H9 (cell line): ENCODE data around the gene DUSP10. TPM values are rescaled to one million over a fixed set of nuclear protein-coding genes. Genes with fewer than 3 reads are reported as not detected.

Source experiments
- DNase-seq: peaks from one replicate; pipeline ENCODE4 v3.0.0-alpha.2; 2017
- H2AFZ ChIP-seq: one replicate; pipeline ENCODE4 v1.6.1; 2013; ENCODE audit warnings: mild to moderate bottlenecking, low read length, control low read depth, moderate library complexity
- H2AK5ac ChIP-seq: 2 replicates; pipeline ENCODE4 v1.6.1; 2013; ENCODE audit warnings: low read length, control low read depth, mixed read lengths; ENCODE audit not compliant: insufficient read length
- H2BK120ac ChIP-seq: one replicate; pipeline ENCODE4 v1.6.1; 2013; ENCODE audit warnings: low read depth, mild to moderate bottlenecking, low read length, control low read depth, inconsistent platforms; ENCODE audit not compliant: poor library complexity, severe bottlenecking
- H2BK12ac ChIP-seq: 2 replicates; pipeline ENCODE4 v1.6.1; 2013; ENCODE audit warnings: low read length, control low read depth, mixed read lengths, low read depth; ENCODE audit not compliant: insufficient read length
- H2BK15ac ChIP-seq: 2 replicates; pipeline ENCODE4 v1.6.1; 2013; ENCODE audit warnings: low read depth, low read length, control low read depth
- H2BK20ac ChIP-seq: one replicate; pipeline ENCODE4 v1.6.1; 2013; ENCODE audit warnings: low read depth, mild to moderate bottlenecking, low read length, control low read depth, inconsistent platforms; ENCODE audit not compliant: poor library complexity, severe bottlenecking
- H2BK5ac ChIP-seq: 2 replicates; pipeline ENCODE4 v1.6.1; 2013; ENCODE audit warnings: low read length, control low read depth, mixed read lengths; ENCODE audit not compliant: insufficient read length
- H3K14ac ChIP-seq: 2 replicates; pipeline ENCODE4 v1.6.1; 2013; ENCODE audit warnings: low read length, control low read depth; ENCODE audit not compliant: insufficient read depth
- H3K18ac ChIP-seq: 2 replicates; pipeline ENCODE4 v1.6.1; 2013; ENCODE audit warnings: low read depth, mild to moderate bottlenecking, mixed read lengths, low read length, control low read depth; ENCODE audit not compliant: insufficient read length
- H3K23ac ChIP-seq: 2 replicates; pipeline ENCODE4 v1.6.1; 2013; ENCODE audit warnings: low read length, control low read depth, mixed read lengths, low read depth; ENCODE audit not compliant: insufficient read length
- H3K23me2 ChIP-seq: 2 replicates; pipeline ENCODE4 v1.6.1; 2013; ENCODE audit warnings: low read depth, mild to moderate bottlenecking, mixed read lengths, low read length, control low read depth; ENCODE audit not compliant: insufficient read length, poor library complexity, severe bottlenecking
- H3K27ac ChIP-seq: 2 replicates; pipeline ENCODE4 v1.5.1; 2013; ENCODE audit warnings: low read length, control low read depth, mixed read lengths, low read depth; ENCODE audit not compliant: insufficient read length
- H3K27me3 ChIP-seq: 2 replicates; pipeline ENCODE4 v1.6.1; 2013; ENCODE audit warnings: low read length, control low read depth, inconsistent platforms; ENCODE audit not compliant: insufficient read depth
- H3K4ac ChIP-seq: 2 replicates; pipeline ENCODE4 v1.6.1; 2013; ENCODE audit warnings: low read depth, mild to moderate bottlenecking, control low read depth, inconsistent platforms, low read length, moderate library complexity
- H3K4me1 ChIP-seq: 2 replicates; pipeline ENCODE4 v1.6.1; 2013; ENCODE audit warnings: low read length, control low read depth, inconsistent platforms; ENCODE audit not compliant: insufficient read depth
- H3K4me2 ChIP-seq: 2 replicates; pipeline ENCODE4 v1.6.1; 2013; ENCODE audit warnings: low read length, control low read depth, mixed read lengths; ENCODE audit not compliant: insufficient read length, insufficient read depth
- H3K56ac ChIP-seq: 2 replicates; pipeline ENCODE4 v1.6.1; 2013; ENCODE audit warnings: low read depth, mild to moderate bottlenecking, mixed read lengths, low read length, control low read depth; ENCODE audit not compliant: insufficient read length
- H3K79me1 ChIP-seq: 2 replicates; pipeline ENCODE4 v1.6.1; 2013; ENCODE audit warnings: low read depth, mild to moderate bottlenecking, moderate library complexity, low read length, control low read depth, inconsistent platforms; ENCODE audit not compliant: insufficient read depth, poor library complexity, severe bottlenecking
- H3K79me2 ChIP-seq: 2 replicates; pipeline ENCODE4 v1.6.1; 2013; ENCODE audit warnings: low read length, control low read depth, inconsistent platforms; ENCODE audit not compliant: insufficient read depth
- H3K9ac ChIP-seq: 2 replicates; pipeline ENCODE4 v1.6.1; 2013; ENCODE audit warnings: low read length, control low read depth, mixed read lengths; ENCODE audit not compliant: insufficient read length; ENCODE audit errors: extremely low read depth
- H3K9me3 ChIP-seq: one replicate; pipeline ENCODE4 v1.6.1; 2013; ENCODE audit warnings: low read depth, low read length, inconsistent platforms; ENCODE audit not compliant: control insufficient read depth
- H3T11ph ChIP-seq: one replicate; pipeline ENCODE4 v1.6.1; 2013; ENCODE audit warnings: mild to moderate bottlenecking, low read length, control low read depth, inconsistent platforms
- H4K20me1 ChIP-seq: one replicate; pipeline ENCODE4 v1.6.1; 2013; ENCODE audit not compliant: control insufficient read depth, insufficient read length, insufficient read depth
- H4K5ac ChIP-seq: 2 replicates; pipeline ENCODE4 v1.6.1; 2013; ENCODE audit warnings: low read depth, mild to moderate bottlenecking, mixed read lengths, low read length, control low read depth; ENCODE audit not compliant: insufficient read length
- H4K8ac ChIP-seq: replicated peaks from 2 replicates; pipeline ENCODE4 v1.6.1; 2013; ENCODE audit warnings: low read length, control low read depth, mixed read lengths, low read depth; ENCODE audit not compliant: insufficient read length
- H4K91ac ChIP-seq: 2 replicates; pipeline ENCODE4 v1.6.1; 2013; ENCODE audit warnings: low read depth, mild to moderate bottlenecking, moderate library complexity, mixed read lengths, low read length, control low read depth; ENCODE audit not compliant: insufficient read length
- H3K27ac Mint-ChIP-seq, 3 experiments: 2 replicates in 2 of 3; 3 replicates in 1 of 3; pipeline ENCODE4 v1.8.0; 2020 to 2021; ENCODE audit warnings: mixed read lengths in 3 of 3, mild to moderate bottlenecking in 1 of 3, moderate library complexity in 1 of 3
- H3K27me3 Mint-ChIP-seq: 2 replicates; pipeline ENCODE4 v1.8.0; 2021; ENCODE audit warnings: low read depth, mild to moderate bottlenecking, moderate library complexity, mixed read lengths
- H3K36me3 Mint-ChIP-seq, 3 experiments: 2 replicates in 2 of 3; 3 replicates in 1 of 3; pipeline ENCODE4 v1.8.0; 2020 to 2021; ENCODE audit warnings: low read depth in 3 of 3, mixed read lengths in 3 of 3; ENCODE audit not compliant: insufficient read depth in 1 of 3
- H3K4me1 Mint-ChIP-seq, 2 experiments: 2 replicates each; pipeline ENCODE4 v1.8.0; 2020; ENCODE audit warnings: mixed read lengths in 2 of 2
- H3K4me3 Mint-ChIP-seq, 2 experiments: 2 replicates in 1 of 2; 3 replicates in 1 of 2; pipeline ENCODE4 v1.8.0; 2020 to 2021; ENCODE audit warnings: mild to moderate bottlenecking in 2 of 2, mixed read lengths in 2 of 2, moderate library complexity in 1 of 2
- H3K9me3 Mint-ChIP-seq, 2 experiments: 2 replicates in 1 of 2; 3 replicates in 1 of 2; pipeline ENCODE4 v1.8.0; 2020; ENCODE audit warnings: mild to moderate bottlenecking in 2 of 2, mixed read lengths in 2 of 2, moderate library complexity in 1 of 2
- WGBS: extraction: QIAGEN DNeasy Blood & Tissue Kit; methylation state at CpG from one replicate; pipeline ENCODE4 v1.1.7; 2013; ENCODE audit warnings: missing lambda C conversion rate, low lambda C conversion rate, mixed read lengths; ENCODE audit not compliant: insufficient read length; ENCODE audit errors: extremely low coverage; 5-methylcytosine and 5-hydroxymethylcytosine counted together
- total RNA-seq: library from RNA; stranded (reverse); gene quantifications from 2 replicates; pipeline ENCODE4 v1.2.1, GENCODE V29; 2021
- TF ChIP-seq, protein P1 (sequence below): fragments of 200-600 bp; sonication (generic); conservative IDR thresholded peaks from 3 replicates; pipeline ENCODE4 v1.8.0; 2021; ENCODE audit warnings: antibody characterized with exemption, mild to moderate bottlenecking

Gene DUSP10
- total RNA-seq, 1 experiment from 2014 or later = 2.0 TPM

DNA sequence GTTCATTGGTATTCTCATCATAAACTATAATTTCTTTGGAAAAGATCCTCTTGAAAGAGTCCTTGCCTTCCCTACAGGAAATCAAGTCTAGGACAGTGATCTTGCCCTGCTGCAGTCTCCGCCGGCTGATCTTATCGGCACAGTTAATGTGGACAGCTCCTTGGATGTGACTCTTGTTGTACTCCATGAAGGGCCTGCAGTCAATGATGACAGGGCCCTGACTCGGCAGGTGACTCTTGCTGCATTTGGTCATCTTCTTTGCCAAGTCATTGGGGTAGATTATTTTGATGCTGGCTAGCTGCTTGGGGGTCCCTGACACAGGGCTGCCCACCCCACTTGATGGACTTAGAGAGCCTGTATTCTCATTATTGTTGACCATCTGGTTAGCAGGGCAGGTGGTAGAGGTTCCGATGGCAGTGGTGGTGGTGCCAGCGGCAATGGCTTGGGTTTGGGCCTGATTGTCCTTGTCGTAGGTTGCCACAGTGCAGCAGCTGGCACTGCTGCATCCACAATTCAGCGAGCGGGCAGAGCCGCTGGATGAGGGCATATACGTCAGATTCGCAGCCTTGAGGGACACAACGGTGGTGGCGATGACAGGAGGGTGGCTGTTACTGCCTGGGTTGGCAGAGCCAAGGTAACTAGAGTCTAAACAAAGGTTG lies 2.7 kb downstream of the DUSP10 start:
- H3K9me3 ChIP-seq = no peaks in the 10 kb centered on the region
- H3K4ac ChIP-seq = no peak overlapping the region
- peaks cover 9 to 10% of the 10 kb centered on the region in 2 experiments for H3K4me1 Mint-ChIP-seq
- H3K79me2 ChIP-seq = no peaks in the 10 kb centered on the region; the same call in 1 of the 2 replicates
- TF ChIP-seq, protein P1, sequence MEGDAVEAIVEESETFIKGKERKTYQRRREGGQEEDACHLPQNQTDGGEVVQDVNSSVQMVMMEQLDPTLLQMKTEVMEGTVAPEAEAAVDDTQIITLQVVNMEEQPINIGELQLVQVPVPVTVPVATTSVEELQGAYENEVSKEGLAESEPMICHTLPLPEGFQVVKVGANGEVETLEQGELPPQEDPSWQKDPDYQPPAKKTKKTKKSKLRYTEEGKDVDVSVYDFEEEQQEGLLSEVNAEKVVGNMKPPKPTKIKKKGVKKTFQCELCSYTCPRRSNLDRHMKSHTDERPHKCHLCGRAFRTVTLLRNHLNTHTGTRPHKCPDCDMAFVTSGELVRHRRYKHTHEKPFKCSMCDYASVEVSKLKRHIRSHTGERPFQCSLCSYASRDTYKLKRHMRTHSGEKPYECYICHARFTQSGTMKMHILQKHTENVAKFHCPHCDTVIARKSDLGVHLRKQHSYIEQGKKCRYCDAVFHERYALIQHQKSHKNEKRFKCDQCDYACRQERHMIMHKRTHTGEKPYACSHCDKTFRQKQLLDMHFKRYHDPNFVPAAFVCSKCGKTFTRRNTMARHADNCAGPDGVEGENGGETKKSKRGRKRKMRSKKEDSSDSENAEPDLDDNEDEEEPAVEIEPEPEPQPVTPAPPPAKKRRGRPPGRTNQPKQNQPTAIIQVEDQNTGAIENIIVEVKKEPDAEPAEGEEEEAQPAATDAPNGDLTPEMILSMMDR = no peak
- H3T11ph ChIP-seq = no peak overlapping the region
- H3K4me2 ChIP-seq = no peak overlapping the region
- H2BK12ac ChIP-seq = no peak overlapping the region
- no peaks in the 10 kb centered on the region for H3K9me3 Mint-ChIP-seq
- H3K79me1 ChIP-seq = no peaks in the 10 kb centered on the region
- H2BK20ac ChIP-seq = no peak overlapping the region
- H3K23ac ChIP-seq = no peak overlapping the region
- H2BK120ac ChIP-seq = no peak overlapping the region
- H2AK5ac ChIP-seq = no peak overlapping the region
- no peak overlapping the region for H4K91ac ChIP-seq
- peaks cover 4% of the 10 kb centered on the region; the same call in 1 of the 2 replicates for H3K4me1 ChIP-seq
- peaks cover 0 to 26% (median 18%) of the 10 kb centered on the region in 3 experiments; a peak in 4 of 7 replicates for H3K36me3 Mint-ChIP-seq
- H3K23me2 ChIP-seq = peaks cover 26% of the 10 kb centered on the region
- no peak overlapping the region for H3K27ac Mint-ChIP-seq
- H2BK5ac ChIP-seq = no peak overlapping the region
- H2AFZ ChIP-seq = no peak overlapping the region
- H4K5ac ChIP-seq = no peak overlapping the region
- no peaks in the 10 kb centered on the region for H4K20me1 ChIP-seq
- H3K27me3 ChIP-seq = peaks cover 16% of the 10 kb centered on the region; the same call in 1 of the 2 replicates
- no peak overlapping the region for H3K27ac ChIP-seq
- no CpG with 5 or more reads among the region's 14 CpGs for WGBS
- H3K9ac ChIP-seq = no peak overlapping the region
- no peak overlapping the region for H3K4me3 Mint-ChIP-seq
- H3K14ac ChIP-seq = no peak overlapping the region
- H3K56ac ChIP-seq = no peak overlapping the region
- no peak overlapping the region for H2BK15ac ChIP-seq
- no peaks in the 10 kb centered on the region; the same call in 1 of the 2 replicates for H3K27me3 Mint-ChIP-seq
- no peak overlapping the region for H4K8ac ChIP-seq
- DNase-seq = no peak
- H3K18ac ChIP-seq = no peak overlapping the region
